GM10248 (cell line): ENCODE measurements around the gene TNK2.
"Not testable (repeated sequence)": the region's sequence is repeated elsewhere in the genome, so short reads cannot be mapped to it uniquely, and the experiment has no call there.

Source experiments
- CTCF ChIA-PET: fragments of 300-600 bp; sonication (Branson Sonifier 250); formaldehyde crosslinking; extraction: SDS; loops from one replicate; lab custom pipeline; 2021; ENCODE audit warnings: antibody characterized with exemption; lab: Yijun Ruan, JAX
- POLR2A ChIA-PET: fragments of 350-650 bp; sonication (Branson Sonifier 250); formaldehyde crosslinking; extraction: SDS; loops from one replicate; lab custom pipeline; 2020; ENCODE audit warnings: antibody characterized with exemption; lab: Yijun Ruan, JAX
- DNase-seq: peaks from one replicate; pipeline ENCODE4 v3.0.0; 2012; ENCODE audit errors: extremely low spot score
- CTCF ChIP-seq: IDR thresholded peaks from 2 replicates; pipeline ENCODE4 v1.5.1; 2012; ENCODE audit warnings: mild to moderate bottlenecking, low read depth; ENCODE audit errors: extremely low read depth, missing control alignments, control extremely low read depth

The TNK2 gene

GRCh38 chr3:195906865-195907683, 1.3 kb downstream of the TNK2 start:
- DNase-seq, result peak; percentile 68
- TF ChIP-seq CTCF, result no peak
- POLR2A ChIA-PET, result interaction anchor here (0.6 to 2.0 kb wide), 2 partner anchors 10 to 33 kb away, joined by 3 to 6 read pairs; no protein-coding TSS in a partner anchor
- CTCF ChIA-PET, result interaction anchor here (0.6 to 5.6 kb wide), 11 partner anchors 9 to 348 kb away, joined by 3 to 67 read pairs (median 4); no protein-coding TSS in a partner anchor

GRCh38 chr3:195905970-195906864, 2.1 kb downstream of the TNK2 start:
- ChIA-PET POLR2A (no interaction called here), CTCF (interaction anchor here (1.2 to 5.6 kb wide), 8 partner anchors 9 to 56 kb away, joined by 3 to 67 read pairs (median 4); no protein-coding TSS in a partner anchor)
- TF ChIP-seq CTCF, result no peak
- no peak for DNase-seq

GRCh38 chr3:195904368-195904767, 4.0 kb downstream of the TNK2 start:
- no peak for DNase-seq
- POLR2A ChIA-PET, result no interaction called here
- CTCF ChIA-PET, result interaction anchor here (2.8 to 5.6 kb wide), 3 partner anchors 9 to 45 kb away, joined by 15 to 67 read pairs (median 18); no protein-coding TSS in a partner anchor
- no peak for TF ChIP-seq CTCF

- CTCF ChIA-PET, result interaction anchor here (2.8 to 4.1 kb wide), 2 partner anchors 9 to 45 kb away, joined by 15 to 18 read pairs; no protein-coding TSS in a partner anchor
- POLR2A ChIA-PET, result no interaction called here
- no peak for DNase-seq
- no peak for TF ChIP-seq CTCF
Measured at GRCh38 chr3:195903950-195904290, 4.4 kb downstream of the TNK2 start.

- not testable (repeated sequence) for DNase-seq
- POLR2A ChIA-PET, result interaction anchor here (0.7 kb wide), 2 partner anchors 269 to 364 kb away, joined by 3 to 5 read pairs; no protein-coding TSS in a partner anchor
- CTCF ChIA-PET, result interaction anchor here (0.6 to 4.1 kb wide), 8 partner anchors 8 to 578 kb away, joined by 3 to 40 read pairs (median 6); no protein-coding TSS in a partner anchor
Measured at GRCh38 chr3:195902634-195903033, 5.7 kb downstream of the TNK2 start.

- CTCF ChIA-PET, result interaction anchor here (0.6 to 4.1 kb wide), 9 partner anchors 7 to 579 kb away, joined by 3 to 40 read pairs (median 3); no protein-coding TSS in a partner anchor
- POLR2A ChIA-PET, result interaction anchor here (0.7 kb wide), 2 partner anchors 270 to 363 kb away, joined by 3 to 5 read pairs; no protein-coding TSS in a partner anchor
- not testable (repeated sequence) for DNase-seq
Measured at GRCh38 chr3:195901836-195902585, 6.3 kb downstream of the TNK2 start.
